HG03045 (cell line): Measurements from ENCODE around the gene EFNB3.

Experiments
- ATAC-seq: cut with Tn5 transposase; IDR thresholded peaks from one replicate; pipeline ENCODE4 v1.9.1; 2021; ENCODE audit warnings: mild to moderate bottlenecking, moderate library complexity; ENCODE audit not compliant: unreplicated experiment

Gene EFNB3

DNA sequence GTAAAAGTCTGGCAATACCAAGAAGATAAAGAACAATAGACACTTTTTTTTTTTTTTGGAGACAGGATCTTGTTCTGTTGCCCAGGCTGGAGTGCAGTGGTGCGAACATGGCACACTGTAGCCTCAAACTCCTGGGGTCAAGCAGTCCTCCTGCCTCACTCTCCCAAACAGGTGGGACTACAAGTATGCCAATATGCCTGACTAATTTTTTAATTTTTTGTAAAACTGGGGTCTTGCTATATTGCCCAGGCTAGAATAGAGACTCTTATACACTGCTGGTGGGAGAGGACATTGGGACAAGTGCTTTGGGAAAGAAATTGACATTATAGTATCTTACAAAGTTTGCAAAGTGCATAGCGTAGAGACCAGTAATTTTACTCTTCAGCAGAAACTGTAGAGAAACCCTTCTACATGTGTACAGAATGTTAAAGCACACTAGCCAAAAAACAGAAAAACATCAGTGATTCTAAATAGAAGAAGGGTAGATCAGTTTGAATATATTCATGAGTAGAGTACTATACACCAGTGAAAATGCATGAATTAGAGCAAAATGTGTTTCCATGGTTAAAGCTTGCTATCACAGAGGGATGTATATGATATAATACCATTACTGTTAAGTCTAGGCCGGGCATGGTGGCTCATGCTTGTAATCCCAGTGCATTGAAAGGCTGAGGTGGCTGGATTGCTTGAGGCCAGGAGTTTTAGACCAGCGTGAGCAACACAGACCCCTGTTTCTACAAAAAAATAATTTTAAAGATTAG lies 7.0 kb upstream of the EFNB3 start:
- no peak for ATAC-seq

DNA sequence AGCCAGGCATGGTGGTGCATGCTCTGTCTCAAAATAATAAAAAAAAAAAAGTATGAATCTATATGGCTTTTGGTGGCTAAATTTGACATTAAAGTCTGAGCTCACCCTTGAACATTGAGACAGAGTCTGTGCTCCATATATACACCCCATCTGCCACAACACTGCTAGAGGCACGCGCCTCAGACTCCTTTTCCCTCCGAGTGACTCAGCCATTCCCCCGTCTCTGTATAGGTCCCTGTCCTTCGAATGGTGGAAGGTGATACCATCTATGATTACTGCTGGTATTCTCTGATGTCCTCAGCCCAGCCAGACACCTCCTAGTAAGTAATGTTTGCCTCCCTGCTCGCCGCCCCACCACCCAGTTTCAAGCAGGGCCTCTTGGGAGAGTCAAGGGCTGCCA lies 4.5 kb upstream of the EFNB3 start:
- ATAC-seq = no peak

DNA sequence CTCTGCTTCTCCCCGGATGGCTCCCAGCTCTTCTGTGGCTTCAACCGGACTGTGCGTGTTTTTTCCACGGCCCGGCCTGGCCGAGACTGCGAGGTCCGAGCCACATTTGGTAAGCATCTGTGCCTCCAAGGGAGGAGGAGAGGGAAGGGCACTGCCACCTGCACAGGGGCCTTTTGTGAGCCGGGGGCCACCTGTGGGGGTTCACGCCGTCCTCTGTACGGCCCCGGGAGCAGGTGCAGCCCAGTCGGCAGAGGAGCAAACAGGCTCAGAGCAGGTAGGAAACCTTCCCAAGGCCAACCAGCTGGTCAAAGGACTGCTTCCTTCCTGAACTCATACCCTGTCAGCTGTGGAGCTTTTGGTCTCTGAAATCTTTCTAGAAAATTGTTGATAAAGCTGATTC lies 3.3 kb upstream of the EFNB3 start:
- ATAC-seq = no peak

DNA sequence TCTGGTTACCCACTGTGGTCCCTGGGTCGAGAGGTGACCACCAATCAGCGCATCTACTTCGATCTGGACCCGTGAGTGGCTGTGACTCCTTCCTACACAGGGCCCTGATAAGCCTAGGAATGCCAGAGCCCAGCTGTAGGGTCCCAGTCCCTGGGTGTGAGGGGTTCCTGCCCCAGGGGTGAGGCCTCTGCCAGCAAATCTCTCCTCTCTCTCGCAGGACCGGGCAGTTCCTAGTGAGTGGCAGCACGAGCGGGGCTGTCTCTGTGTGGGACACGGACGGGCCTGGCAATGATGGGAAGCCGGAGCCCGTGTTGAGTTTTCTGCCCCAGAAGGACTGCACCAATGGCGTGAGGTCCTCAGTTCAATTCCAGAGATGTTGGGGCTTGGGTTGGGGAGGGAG lies 2.2 kb upstream of the EFNB3 start:
- ATAC-seq = no peak

DNA sequence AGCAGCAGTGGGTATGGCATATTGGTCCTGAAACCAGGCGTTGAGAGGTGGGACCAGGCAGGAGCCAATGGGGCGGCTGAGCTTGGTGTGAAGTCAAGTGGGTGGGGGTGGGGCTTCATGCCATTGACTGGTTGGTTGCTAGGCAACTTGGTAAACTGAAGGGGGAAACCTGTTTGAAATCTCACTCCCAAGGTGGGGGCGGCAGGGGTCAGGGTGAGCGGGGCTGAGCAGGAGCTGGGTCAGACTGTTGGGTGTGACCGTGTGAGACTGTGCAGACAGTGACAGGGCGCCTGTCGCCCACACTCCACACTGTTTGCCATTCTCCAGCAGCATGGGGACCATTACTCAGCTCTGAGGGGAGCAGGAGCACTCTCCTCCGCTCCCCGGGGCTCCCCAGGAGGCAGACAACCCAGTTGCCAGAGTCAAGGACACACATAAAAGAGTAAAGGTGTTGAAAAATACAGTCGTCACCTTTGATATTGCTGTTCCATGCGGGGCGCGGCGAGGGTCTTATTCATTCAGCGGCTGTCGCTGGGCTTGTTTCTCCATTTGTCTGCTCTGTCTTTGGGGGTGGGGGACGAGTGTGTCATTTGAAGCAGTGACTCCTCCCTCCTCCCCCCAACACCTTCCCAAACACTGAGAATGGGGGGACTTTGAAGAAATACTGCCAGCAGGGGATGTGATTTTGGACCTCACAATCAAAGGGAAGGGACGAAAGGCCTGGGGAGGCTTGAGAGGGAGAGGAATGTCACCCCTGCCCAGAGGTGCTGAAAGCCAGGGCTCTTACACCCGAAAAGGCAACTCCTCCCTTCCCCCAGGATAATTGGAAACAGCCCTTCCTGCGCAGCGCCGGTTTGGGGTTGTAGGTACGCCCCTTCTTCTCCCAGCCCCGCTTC lies 1.2 kb upstream of the EFNB3 start:
- ATAC-seq = no peak

DNA sequence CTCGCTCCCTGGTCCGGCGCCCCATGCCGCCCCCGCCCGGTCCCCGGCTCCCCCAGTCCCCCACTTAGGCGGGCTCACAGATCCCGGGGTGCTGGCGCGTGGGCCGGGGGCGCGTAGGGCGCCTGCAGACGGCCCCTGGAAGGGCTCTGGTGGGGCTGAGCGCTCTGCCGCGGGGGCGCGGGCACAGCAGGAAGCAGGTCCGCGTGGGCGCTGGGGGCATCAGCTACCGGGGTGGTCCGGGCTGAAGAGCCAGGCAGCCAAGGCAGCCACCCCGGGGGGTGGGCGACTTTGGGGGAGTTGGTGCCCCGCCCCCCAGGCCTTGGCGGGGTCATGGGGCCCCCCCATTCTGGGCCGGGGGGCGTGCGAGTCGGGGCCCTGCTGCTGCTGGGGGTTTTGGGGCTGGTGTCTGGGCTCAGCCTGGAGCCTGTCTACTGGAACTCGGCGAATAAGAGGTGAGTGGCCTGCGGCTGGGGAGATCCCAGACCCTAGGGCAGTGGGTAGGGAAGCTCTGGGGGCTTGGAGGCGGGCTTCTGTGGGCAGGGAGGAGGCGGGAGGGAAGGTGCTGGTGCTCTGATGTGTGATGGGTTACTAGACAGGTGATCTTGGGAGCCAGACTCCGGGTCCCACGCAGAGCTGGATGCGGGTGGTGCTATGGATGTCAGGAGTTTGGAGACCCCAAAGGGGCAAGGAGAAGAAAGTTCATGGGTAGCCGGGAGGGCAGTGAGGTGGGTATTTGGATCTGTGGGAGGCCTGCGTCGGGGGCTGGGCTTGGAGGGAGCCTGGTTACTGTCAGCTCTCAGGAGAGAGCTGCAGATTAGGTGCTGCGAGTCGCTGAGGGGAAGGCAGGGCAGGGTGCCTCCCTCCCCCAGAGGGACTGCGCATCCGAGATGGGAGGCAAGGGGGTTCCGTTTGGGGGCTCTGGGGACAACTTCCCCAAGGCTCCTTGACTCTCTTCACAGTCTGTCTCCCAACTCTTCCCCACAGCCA lies 560 bp downstream of the EFNB3 start:
- no peak for ATAC-seq

DNA sequence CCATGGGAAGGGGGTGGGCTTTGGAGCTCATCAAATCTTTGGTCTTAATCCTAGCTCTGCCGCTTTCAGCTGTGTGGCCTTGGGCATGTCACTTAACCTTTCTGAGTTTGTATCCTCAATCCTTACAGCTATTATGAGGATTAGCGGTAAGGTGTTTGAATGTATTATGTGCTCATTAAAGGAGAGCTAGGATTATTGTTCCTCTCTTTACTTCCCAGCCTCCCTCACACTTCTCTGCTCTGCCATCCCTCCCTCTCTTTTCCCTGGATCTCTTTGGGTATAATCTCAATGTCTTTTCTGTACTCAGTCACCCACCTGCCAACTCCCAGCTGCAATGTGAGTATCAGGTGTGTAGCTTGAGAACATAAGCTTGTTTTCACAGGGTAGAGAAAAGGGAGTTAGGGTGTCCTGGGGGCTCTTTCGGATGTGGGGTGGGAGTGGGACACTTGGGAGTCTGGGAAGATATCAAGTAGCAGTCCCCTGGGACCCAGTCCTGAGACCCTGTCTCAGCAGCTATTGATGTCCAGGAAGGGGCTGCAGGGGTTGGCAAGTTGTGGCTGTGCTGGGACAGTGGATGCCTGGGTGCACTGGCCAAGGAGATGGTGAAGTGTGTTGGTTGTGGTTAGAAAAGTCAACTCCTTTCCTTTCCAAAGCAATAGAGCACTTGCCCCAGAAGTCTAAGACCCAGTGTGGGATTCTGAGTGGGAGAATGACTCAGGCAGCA lies 1.8 kb downstream of the EFNB3 start:
- no peak for ATAC-seq

DNA sequence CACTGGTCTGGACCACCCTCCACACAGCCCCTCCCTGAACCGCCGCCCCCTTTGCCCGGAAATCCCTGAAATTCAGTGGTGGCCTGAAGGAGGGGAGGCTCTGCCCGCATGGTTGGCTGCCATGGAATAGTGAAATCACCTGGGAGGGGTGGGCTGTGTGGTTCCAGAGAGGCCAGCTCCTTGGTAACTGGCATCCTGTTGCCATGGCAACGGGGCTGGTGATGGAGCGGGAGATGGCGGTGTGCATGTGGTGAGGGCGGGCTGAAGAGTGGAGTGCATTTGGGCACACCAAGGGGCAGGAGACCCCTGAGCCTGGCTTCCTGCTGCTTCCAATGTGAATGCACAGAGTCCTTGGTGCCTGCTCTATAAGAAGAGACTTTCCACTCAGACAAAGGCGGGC lies 2.4 kb downstream of the EFNB3 start:
- ATAC-seq = no peak

DNA sequence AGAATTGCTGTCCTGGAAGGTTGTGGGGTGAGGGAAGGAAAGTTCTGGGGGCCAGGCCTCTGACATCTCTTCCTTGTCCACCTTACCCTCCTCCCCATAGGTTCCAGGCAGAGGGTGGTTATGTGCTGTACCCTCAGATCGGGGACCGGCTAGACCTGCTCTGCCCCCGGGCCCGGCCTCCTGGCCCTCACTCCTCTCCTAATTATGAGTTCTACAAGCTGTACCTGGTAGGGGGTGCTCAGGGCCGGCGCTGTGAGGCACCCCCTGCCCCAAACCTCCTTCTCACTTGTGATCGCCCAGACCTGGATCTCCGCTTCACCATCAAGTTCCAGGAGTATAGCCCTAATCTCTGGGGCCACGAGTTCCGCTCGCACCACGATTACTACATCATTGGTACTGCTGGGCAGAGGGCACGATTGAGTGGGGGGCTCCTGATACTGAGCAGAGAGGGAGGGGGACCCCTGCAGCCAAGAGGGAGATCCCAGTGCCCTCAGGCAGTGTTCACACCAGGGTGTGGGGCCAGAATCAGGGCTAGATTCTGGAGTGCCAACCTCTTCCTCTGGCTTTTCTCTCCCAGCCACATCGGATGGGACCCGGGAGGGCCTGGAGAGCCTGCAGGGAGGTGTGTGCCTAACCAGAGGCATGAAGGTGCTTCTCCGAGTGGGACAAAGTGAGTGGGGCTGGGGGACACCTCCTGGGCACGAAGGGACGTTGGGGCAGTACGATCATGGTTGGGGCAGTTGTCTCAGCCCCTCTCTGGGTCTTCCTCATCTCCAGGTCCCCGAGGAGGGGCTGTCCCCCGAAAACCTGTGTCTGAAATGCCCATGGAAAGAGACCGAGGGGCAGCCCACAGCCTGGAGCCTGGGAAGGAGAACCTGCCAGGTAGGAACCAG lies 3.1 kb downstream of the EFNB3 start:
- no peak for ATAC-seq

DNA sequence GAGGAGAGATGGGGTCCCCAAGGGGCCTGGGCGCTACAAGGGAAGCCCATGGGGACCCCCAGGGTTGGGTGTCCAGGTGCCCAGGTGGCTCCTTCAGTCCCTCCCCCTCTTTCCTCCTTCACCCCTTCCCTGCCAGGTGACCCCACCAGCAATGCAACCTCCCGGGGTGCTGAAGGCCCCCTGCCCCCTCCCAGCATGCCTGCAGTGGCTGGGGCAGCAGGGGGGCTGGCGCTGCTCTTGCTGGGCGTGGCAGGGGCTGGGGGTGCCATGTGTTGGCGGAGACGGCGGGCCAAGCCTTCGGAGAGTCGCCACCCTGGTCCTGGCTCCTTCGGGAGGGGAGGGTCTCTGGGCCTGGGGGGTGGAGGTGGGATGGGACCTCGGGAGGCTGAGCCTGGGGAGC lies 4.0 kb downstream of the EFNB3 start:
- no peak for ATAC-seq

DNA sequence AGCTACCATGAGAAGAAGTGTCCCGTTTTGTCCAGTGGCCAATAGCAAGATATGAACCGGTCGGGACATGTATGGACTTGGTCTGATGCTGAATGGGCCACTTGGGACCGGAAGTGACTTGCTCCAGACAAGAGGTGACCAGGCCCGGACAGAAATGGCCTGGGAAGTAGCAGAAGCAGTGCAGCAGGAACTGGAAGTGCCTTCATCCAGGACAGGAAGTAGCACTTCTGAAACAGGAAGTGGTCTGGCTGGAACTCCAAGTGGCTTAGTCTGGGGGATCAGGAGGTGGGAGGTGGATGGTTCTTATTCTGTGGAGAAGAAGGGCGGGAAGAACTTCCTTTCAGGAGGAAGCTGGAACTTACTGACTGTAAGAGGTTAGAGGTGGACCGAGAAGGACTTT lies 5.3 kb downstream of the EFNB3 start:
- ATAC-seq = no peak

DNA sequence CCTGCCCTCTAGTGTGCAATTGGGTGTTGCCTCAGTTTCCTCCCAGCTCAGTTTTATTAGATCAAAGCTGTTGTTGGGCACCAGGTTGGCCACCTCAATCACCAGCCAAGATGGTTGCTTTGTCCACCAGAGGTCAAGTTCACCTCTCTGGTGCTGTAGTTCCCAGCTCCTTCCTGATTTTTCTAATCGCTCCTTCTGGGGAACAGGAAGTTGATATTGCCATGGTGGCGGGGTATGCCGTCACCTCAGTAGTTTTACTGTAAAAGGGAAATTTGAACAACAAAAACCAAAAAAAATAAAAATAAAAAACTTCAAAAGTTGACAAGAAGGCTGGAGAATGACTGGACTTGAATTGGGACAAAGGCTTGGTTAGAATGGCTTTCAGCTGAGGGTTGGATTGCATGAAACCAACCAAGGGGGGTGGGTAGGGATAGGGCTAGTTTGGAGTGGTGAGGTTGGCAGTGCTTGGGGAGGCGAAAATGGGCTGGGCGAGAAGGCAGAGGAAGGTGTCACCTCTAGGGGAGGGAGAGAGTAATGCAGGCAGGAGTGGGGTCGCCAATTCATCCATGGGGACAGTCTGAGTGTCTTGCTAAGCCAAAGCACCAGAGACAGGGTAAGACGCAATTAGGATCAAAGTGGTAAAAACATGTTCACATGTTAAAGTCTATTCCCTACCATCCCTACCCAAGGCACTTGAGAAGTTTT lies 6.2 kb downstream of the EFNB3 start:
- no peak for ATAC-seq

DNA sequence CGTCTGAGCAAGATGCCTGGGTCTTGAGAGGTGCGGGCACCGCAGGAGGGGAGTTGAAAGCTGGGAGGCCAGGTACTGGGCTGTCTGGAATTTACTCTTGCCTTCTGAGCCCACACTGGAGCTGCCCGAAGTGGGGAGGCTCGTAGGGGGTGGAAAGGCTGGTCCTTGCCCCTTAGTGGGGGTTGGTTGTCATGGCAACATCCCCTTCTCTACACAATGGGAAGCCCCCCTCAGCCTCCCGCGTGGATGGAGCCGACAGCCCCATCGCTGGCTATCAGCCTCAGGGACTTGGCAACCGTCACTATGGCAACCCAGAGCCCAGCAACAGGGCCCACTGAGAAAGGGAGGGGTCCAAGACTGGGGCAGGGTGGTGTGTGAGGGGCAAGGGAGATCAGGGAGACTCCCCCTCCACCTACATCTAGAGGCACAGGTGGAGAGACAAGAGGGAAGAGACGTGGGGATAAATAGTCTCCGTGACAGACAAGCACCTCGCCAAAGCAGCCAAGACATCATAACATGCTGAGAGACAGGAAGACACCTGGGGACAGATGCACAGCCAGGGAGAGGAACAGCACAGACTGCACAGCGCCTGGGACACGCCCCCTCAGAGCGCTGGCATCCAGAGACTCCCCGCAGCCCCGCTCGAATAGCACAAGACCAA lies 7.2 kb downstream of the EFNB3 start:
- ATAC-seq = no peak

DNA sequence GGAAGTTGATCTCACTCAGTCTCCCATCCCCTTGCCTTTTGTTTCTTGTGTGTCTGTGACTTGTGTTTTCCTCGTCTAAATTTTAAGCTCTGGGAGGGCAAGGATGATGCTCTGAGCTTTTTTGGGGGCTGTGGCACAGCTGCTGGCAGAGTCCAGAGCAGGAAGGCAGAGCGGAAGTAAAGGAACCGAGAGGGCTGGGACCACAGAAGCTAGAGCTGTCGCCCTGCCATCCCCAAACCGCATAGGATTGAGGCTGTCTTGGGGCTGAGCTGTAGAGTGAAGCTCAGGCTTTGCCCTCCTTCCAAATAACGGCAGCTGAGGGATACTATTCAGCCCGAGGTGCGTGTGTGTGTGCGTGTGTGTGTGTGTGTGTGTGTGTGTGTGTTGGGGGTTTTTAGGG lies 8.8 kb downstream of the EFNB3 start:
- ATAC-seq = no peak

DNA sequence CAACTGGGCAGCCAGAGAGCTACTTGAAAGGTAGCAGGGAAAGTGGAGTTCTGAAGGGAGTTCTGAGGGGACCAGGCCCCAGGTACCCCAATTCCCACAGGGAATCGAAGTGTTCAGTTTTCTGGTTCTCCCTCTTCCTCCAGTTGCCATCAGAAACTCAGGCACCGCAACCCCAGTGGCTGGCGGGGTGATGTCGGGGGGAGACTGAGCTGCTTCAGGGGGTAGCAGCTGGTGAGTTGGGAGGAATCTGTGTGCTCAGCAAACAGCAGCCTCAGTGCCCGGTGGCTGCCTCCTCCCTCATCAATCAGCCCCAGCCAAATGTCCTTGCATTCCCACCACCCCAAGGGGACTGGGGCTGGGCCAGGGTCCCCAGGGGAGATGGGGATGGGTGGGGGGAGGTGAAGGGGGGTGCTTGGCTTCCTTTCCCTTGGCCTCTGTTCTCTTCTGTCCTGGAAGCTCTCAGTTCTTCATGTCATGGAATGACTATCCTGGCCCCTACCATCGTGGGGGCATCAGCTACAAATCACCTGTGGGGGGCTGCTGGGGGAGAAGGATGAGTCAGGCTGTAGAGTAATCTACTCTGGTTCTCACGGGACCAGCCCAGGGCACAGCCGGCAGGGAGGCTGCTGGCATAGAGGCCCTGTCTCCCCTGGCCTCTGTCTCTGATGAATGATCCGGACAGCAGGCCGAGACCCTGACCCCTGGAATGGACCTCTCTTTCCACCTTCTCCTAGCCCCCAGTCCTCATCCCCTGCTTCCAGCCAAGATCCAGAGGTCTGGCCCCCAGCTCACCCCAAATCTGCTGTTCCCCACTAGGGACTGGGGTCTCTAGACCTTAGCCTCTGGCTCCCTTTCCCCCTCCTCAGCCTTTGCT lies 10.0 kb downstream of the EFNB3 start:
- ATAC-seq = no peak

DNA sequence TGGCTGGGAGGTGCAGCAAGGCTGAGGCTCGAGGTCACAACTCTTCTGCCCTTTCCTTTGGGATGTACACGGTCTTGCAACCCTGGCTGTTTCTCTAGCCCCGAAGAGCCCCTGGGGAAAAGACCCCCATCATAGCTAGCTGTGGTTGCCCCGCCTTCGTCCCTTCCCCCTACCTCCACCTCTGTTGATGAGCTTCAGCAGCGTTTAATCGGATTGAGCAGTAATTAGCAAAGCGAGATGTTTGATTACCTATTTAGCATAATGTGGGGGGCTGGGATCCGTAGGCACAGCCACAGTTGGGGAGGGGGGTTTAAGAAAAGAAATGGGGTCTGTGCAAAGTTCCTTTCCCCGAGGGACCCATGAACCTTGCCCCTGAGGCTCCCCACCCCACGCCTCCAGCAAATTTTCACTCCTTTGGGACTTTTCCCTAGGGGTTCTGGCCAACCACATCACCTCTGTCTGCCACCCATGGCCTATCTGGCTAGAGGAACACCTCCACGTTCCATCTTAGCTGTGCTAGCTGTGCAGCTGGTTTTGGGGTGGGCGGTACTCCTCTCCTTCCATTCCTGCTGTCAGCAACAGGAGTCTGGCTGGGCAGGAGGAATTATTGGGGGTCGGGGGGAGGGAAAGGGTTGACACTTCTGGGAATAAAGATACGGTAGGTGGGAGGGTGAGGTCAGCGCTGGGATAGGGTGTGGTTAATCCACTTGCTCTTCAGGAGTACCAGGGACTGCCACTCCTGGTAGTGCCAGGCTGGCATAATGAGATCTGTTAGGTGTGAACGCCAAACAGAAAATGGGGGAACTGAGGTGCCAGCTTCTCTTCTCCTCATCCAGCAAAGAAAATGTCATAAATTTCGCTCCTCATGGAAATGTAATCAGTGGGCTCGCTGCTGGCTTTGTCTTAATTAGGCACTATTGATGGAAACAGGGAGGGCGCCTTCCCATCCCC lies 11.2 kb downstream of the EFNB3 start:
- ATAC-seq = no peak
